SK-N-SH treated with all-trans-retinoic acid at 6 μM for 48 hours (cell line): ENCODE measurements around the gene PSME3IP1.

ENCODE experiments used
- ATAC-seq: fragments of 200-7000 bp; cut with Tn5 transposase; 3 replicates; pipeline ENCODE4 v1.9.1; 2020; ENCODE audit warnings: mild to moderate bottlenecking, moderate library complexity
- ARNTL ChIP-seq: fragments of 450-650 bp; formaldehyde crosslinking; IDR thresholded peaks from 2 replicates; pipeline ENCODE4 v1.5.0; 2020; ENCODE audit warnings: low read depth, mild to moderate bottlenecking, moderate library complexity, borderline replicate concordance
- BACH2 ChIP-seq: fragments of 250-450 bp; sonication (Bioruptor Pico); IDR thresholded peaks from 2 replicates; pipeline ENCODE4 v1.9.0; 2021; ENCODE audit warnings: mild to moderate bottlenecking, borderline replicate concordance
- CREB5 ChIP-seq: fragments of 250-450 bp; sonication (Bioruptor Pico); IDR thresholded peaks from 2 replicates; pipeline ENCODE4 v1.5.1; 2020; ENCODE audit warnings: low read depth, mild to moderate bottlenecking, moderate library complexity
- CSRNP3 ChIP-seq: fragments of 250-450 bp; sonication (Bioruptor Pico); IDR thresholded peaks from 2 replicates; pipeline ENCODE4 v1.5.1; 2021; ENCODE audit warnings: mild to moderate bottlenecking, moderate library complexity
- ESRRG ChIP-seq: fragments of 250-450 bp; sonication (Bioruptor Pico); IDR thresholded peaks from 2 replicates; pipeline ENCODE4 v1.6.1; 2021; ENCODE audit warnings: mild to moderate bottlenecking
- GLIS3 ChIP-seq: fragments of 250-450 bp; sonication (Bioruptor Pico); IDR thresholded peaks from 2 replicates; pipeline ENCODE4 v1.5.0; 2020; ENCODE audit warnings: mild to moderate bottlenecking, moderate library complexity
- ISL1 ChIP-seq: fragments of 250-450 bp; sonication (Bioruptor Pico); IDR thresholded peaks from 2 replicates; pipeline ENCODE4 v2.1.2; 2022; ENCODE audit warnings: mild to moderate bottlenecking, moderate library complexity
- OSR1 ChIP-seq: fragments of 250-450 bp; sonication (Bioruptor Pico); IDR thresholded peaks from 2 replicates; pipeline ENCODE4 v1.8.0; 2022; ENCODE audit warnings: moderate library complexity, mild to moderate bottlenecking, inconsistent platforms
- PATZ1 ChIP-seq: fragments of 250-450 bp; sonication (Bioruptor Pico); IDR thresholded peaks from 2 replicates; pipeline ENCODE4 v1.8.0; 2020; ENCODE audit warnings: mild to moderate bottlenecking, moderate library complexity, borderline replicate concordance
- POU6F1 ChIP-seq: fragments of 250-450 bp; sonication (Bioruptor Pico); IDR thresholded peaks from 2 replicates; pipeline ENCODE4 v1.8.0; 2021; ENCODE audit warnings: low read depth, mild to moderate bottlenecking, moderate library complexity, borderline replicate concordance
- PPARA ChIP-seq: fragments of 250-450 bp; sonication (Bioruptor Pico); IDR thresholded peaks from 2 replicates; pipeline ENCODE4 v1.5.0; 2020; ENCODE audit warnings: mild to moderate bottlenecking, borderline replicate concordance
- RARB ChIP-seq: fragments of 250-450 bp; sonication (Bioruptor Pico); IDR thresholded peaks from 2 replicates; pipeline ENCODE4 v1.8.0; 2021; ENCODE audit warnings: mild to moderate bottlenecking, moderate library complexity
- SNAI2 ChIP-seq: fragments of 250-450 bp; sonication (Bioruptor Pico); IDR thresholded peaks from 2 replicates; pipeline ENCODE4 v1.5.0; 2020; ENCODE audit warnings: mild to moderate bottlenecking, moderate library complexity
- TOX ChIP-seq: fragments of 250-450 bp; sonication (Bioruptor Pico); IDR thresholded peaks from 2 replicates; pipeline ENCODE4 v1.8.0; 2021; ENCODE audit warnings: mild to moderate bottlenecking, moderate library complexity, borderline replicate concordance
- TSHZ2 ChIP-seq: fragments of 250-450 bp; sonication (Bioruptor Pico); IDR thresholded peaks from 2 replicates; pipeline ENCODE4 v1.5.0; 2020; ENCODE audit warnings: mild to moderate bottlenecking, moderate library complexity
- ZC3H10 ChIP-seq: fragments of 250-450 bp; sonication (Bioruptor Pico); IDR thresholded peaks from 2 replicates; pipeline ENCODE4 v1.5.1; 2021; ENCODE audit warnings: mild to moderate bottlenecking, moderate library complexity
- ZFP3 ChIP-seq: fragments of 250-450 bp; sonication (Bioruptor Pico); IDR thresholded peaks from 2 replicates; pipeline ENCODE4 v1.5.0; 2020; ENCODE audit warnings: mild to moderate bottlenecking, moderate library complexity
- ZFP30 ChIP-seq: fragments of 450-650 bp; formaldehyde crosslinking; IDR thresholded peaks from 2 replicates; pipeline ENCODE4 v1.5.0; 2022; ENCODE audit warnings: mild to moderate bottlenecking, moderate library complexity
- ZNF565 ChIP-seq: fragments of 450-650 bp; formaldehyde crosslinking; conservative IDR thresholded peaks from 2 replicates; pipeline ENCODE4 v1.5.0; 2020; ENCODE audit warnings: low read depth, mild to moderate bottlenecking, moderate library complexity
- ZNF70 ChIP-seq: fragments of 450-650 bp; formaldehyde crosslinking; IDR thresholded peaks from 2 replicates; pipeline ENCODE4 v1.5.0; 2020; ENCODE audit warnings: mild to moderate bottlenecking, moderate library complexity
- ZNF8 ChIP-seq: fragments of 450-650 bp; formaldehyde crosslinking; IDR thresholded peaks from 2 replicates; pipeline ENCODE4 v1.5.0; 2020; ENCODE audit warnings: mild to moderate bottlenecking, moderate library complexity

Gene PSME3IP1

GRCh38 chr16:57118461-57119084 lies 67.3 kb downstream of the PSME3IP1 start:
- no peak for ATAC-seq
- TF ChIP-seq PPARA (no peak), BACH2 (no peak), ZC3H10 (CRISPR knock-in tag) (no peak), POU6F1 (CRISPR knock-in tag) (no peak), OSR1 (CRISPR knock-in tag) (no peak), GLIS3 (CRISPR knock-in tag) (no peak), ESRRG (CRISPR knock-in tag) (no peak), ARNTL (CRISPR knock-in tag) (no peak), RARB (CRISPR knock-in tag) (no peak), PATZ1 (CRISPR knock-in tag) (no peak), TSHZ2 (CRISPR knock-in tag) (no peak), ZNF565 (CRISPR knock-in tag) (no peak)
- TF ChIP-seq, all 23 proteins: peak for 0

GRCh38 chr16:57115514-57116182 lies 70.2 kb downstream of the PSME3IP1 start:
- TF ChIP-seq TOX (CRISPR knock-in tag) (no peak), PPARA (no peak), ZC3H10 (CRISPR knock-in tag) (no peak), ZNF70 (CRISPR knock-in tag) (no peak), CREB5 (CRISPR knock-in tag) (no peak)
- ATAC-seq = peak; percentile 62

- ATAC-seq = peak; percentile 31
- no peak for TF ChIP-seq ZC3H10 (CRISPR knock-in tag)
- TF ChIP-seq PPARA = no peak
- TF ChIP-seq ZFP3 = no peak
- no peak for TF ChIP-seq ZNF8 (CRISPR knock-in tag)
These were observed 70.7 kb downstream of the PSME3IP1 start for GRCh38 chr16:57115168-57115513.

- no peak for ATAC-seq
- TF ChIP-seq PPARA = no peak
- TF ChIP-seq ARNTL (CRISPR knock-in tag) = no peak
- no peak for TF ChIP-seq ZFP30 (CRISPR knock-in tag)
- no peak for TF ChIP-seq POU6F1 (CRISPR knock-in tag)
- TF ChIP-seq ZNF565 (CRISPR knock-in tag) = no peak
- TF ChIP-seq ESRRG (CRISPR knock-in tag) = no peak
- no peak for TF ChIP-seq SNAI2 (CRISPR knock-in tag)
- TF ChIP-seq RARB (CRISPR knock-in tag) = no peak
- TF ChIP-seq GLIS3 (CRISPR knock-in tag) = no peak
- no peak for TF ChIP-seq TSHZ2 (CRISPR knock-in tag)
- TF ChIP-seq ZC3H10 (CRISPR knock-in tag) = no peak
- no peak for TF ChIP-seq ZNF70 (CRISPR knock-in tag)
- TF ChIP-seq ZFP3 = no peak
- no peak for TF ChIP-seq ISL1
- no peak for TF ChIP-seq CSRNP3 (CRISPR knock-in tag)
These were observed 72.2 kb downstream of the PSME3IP1 start for GRCh38 chr16:57113664-57114063.
